Measurements from ENCODE around the gene ZNF175. TPM values are rescaled to one million over a fixed set of nuclear protein-coding genes. Genes with fewer than 3 reads are reported as not detected.
A peak's percentile ranks its signal among the peaks of the same experiment; 100 is the strongest.

The ZNF175 gene
- total and polyA plus RNA-seq, 9 of the 15 experiments (the other 6 are each of a cell fraction or from before 2014, with no cell fraction given): 3.7 to 37.9 (median 14.0) TPM

GRCh38 chr19:51531349-51532315, 39.5 kb upstream of the ZNF175 start, which contains the start of gene SIGLEC6 (continued):
- TF ChIP-seq THRB (CRISPR knock-in tag; conservative IDR thresholded peaks at IDR 0.05) (no peak), PTBP1 (IDR thresholded peaks at IDR 0.05; ENCODE audit: low read depth, low read length) (no peak), TCF3 (CRISPR knock-in tag; IDR thresholded peaks at IDR 0.05) (no peak), TAF1 (IDR thresholded peaks at IDR 0.05; ENCODE audit: control insufficient read depth, extremely low read depth, insufficient read depth, low read length, severe bottlenecking) (no peak), HDAC2 (IDR thresholded peaks at IDR 0.05) (peak; percentile 20; the same call in 1 of the 2 replicates), MEF2A (IDR thresholded peaks at IDR 0.05; ENCODE audit: control insufficient read depth, low read depth, low read length) (no peak), ZNF408 (CRISPR knock-in tag; IDR thresholded peaks at IDR 0.05; ENCODE audit: low read depth) (no peak), KDM2B (CRISPR knock-in tag; IDR thresholded peaks at IDR 0.05) (no peak), SAFB (IDR thresholded peaks at IDR 0.05; ENCODE audit: borderline replicate concordance, low read depth, low read length) (no peak), ZNF41 (CRISPR knock-in tag; conservative IDR thresholded peaks at IDR 0.05) (0 out of 2 replicates have a peak, but pooled peaks have one; percentile 13), ZFP91 (CRISPR knock-in tag; IDR thresholded peaks at IDR 0.05) (no peak), PRMT5 (CRISPR knock-in tag; IDR thresholded peaks at IDR 0.05) (no peak), CCAR2 (IDR thresholded peaks at IDR 0.05; ENCODE audit: low read depth, low read length) (no peak), TCF15 (CRISPR knock-in tag; IDR thresholded peaks at IDR 0.05) (no peak), ZNF347 (CRISPR knock-in tag; IDR thresholded peaks at IDR 0.05; ENCODE audit: low read depth) (no peak), EGR1 (conservative IDR thresholded peaks at IDR 0.05) (no peak), ZNF639 (CRISPR knock-in tag; conservative IDR thresholded peaks at IDR 0.05 in 1 of 2, IDR thresholded peaks at IDR 0.05 in 1 of 2) (peak in 1 of 2 experiments; percentile 35; a peak in 1 of 4 replicates), NFATC3 (IDR thresholded peaks at IDR 0.05) (no peak), KAT2B (IDR thresholded peaks at IDR 0.05; ENCODE audit: low read depth, low read length) (no peak), ZNF695 (CRISPR knock-in tag; IDR thresholded peaks at IDR 0.05) (no peak), ELF2 (CRISPR knock-in tag; IDR thresholded peaks at IDR 0.05) (peak; percentile 47; the same call in 1 of the 2 replicates), L3MBTL2 (IDR thresholded peaks at IDR 0.05) (peak; percentile 99), SMAD3 (CRISPR knock-in tag; conservative IDR thresholded peaks at IDR 0.05) (0 out of 2 replicates have a peak, but pooled peaks have one; percentile 28), ZNF583 (CRISPR knock-in tag; IDR thresholded peaks at IDR 0.05) (no peak), MTA2 (IDR thresholded peaks at IDR 0.05; ENCODE audit: low read depth) (no peak)

Data from K562 (cell line).